IPS-15b (cell line): ENCODE data around the gene PRAC2.

ENCODE experiments used
- H3K27me3 ChIP-seq: one replicate; pipeline ENCODE4 v1.6.1; 2013; ENCODE audit warnings: low read length; ENCODE audit not compliant: control insufficient read depth, insufficient read depth
- H3K36me3 ChIP-seq: one replicate; pipeline ENCODE4 v1.6.1; 2013; ENCODE audit warnings: low read length; ENCODE audit not compliant: control insufficient read depth, insufficient read depth
- H3K4me1 ChIP-seq: one replicate; pipeline ENCODE4 v1.6.1; 2013; ENCODE audit warnings: mild to moderate bottlenecking, low read length; ENCODE audit not compliant: control insufficient read depth, insufficient read depth
- H3K4me3 ChIP-seq: one replicate; pipeline ENCODE4 v1.5.1; 2013; ENCODE audit warnings: low read depth, low read length
- H3K9ac ChIP-seq: one replicate; pipeline ENCODE4 v1.6.1; 2013; ENCODE audit warnings: low read depth, mild to moderate bottlenecking, low read length
- H3K9me3 ChIP-seq: one replicate; pipeline ENCODE4 v1.6.1; 2013; ENCODE audit warnings: mild to moderate bottlenecking, low read length; ENCODE audit not compliant: control insufficient read depth, insufficient read depth

Gene PRAC2

DNA sequence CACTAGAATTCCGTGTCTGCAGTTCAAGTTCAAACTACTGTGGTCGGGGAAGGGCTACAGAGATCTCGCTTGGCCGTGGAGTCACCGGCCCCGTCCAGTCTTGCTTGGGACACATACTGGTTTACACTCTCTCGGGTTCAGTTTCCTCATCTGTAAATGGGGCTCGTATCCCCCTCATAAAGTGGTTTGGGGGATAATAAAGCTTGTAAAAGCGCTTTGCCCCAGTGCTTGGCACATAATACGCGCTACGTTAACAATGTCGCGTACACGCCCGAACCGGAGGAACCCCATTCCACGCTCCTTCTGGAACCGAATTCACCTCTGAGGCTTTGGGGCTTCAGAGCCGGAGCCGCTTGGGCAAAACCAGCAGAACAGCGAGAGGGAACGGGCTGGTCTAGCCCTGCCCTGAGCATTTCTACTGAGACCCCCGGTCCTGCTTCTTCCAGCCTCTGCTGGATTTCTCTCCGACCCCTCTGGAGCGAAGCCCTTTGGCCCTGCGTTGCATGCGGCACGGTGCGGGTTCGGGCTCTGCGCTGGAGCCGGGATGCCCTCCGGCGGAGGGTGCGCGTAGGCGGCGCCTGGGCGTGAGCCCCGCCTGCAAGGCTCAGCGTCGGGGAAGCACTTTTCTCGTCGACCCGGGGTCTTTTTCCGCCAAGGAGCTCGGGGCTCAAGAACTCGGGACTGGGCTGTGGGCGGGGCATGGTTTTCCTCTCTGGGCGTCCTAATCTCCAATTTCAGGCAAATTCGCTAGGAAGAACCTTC, 31.7 kb downstream of the PRAC2 start:
- no peaks in the 10 kb centered on the region for H3K4me1 ChIP-seq
- no peaks in the 10 kb centered on the region for H3K36me3 ChIP-seq
- peak overlapping the region; percentile 35 for H3K4me3 ChIP-seq
- no peak overlapping the region for H3K9ac ChIP-seq
- H3K27me3 ChIP-seq, result peaks cover 98% of the 10 kb centered on the region
- H3K9me3 ChIP-seq, result no peaks in the 10 kb centered on the region

DNA sequence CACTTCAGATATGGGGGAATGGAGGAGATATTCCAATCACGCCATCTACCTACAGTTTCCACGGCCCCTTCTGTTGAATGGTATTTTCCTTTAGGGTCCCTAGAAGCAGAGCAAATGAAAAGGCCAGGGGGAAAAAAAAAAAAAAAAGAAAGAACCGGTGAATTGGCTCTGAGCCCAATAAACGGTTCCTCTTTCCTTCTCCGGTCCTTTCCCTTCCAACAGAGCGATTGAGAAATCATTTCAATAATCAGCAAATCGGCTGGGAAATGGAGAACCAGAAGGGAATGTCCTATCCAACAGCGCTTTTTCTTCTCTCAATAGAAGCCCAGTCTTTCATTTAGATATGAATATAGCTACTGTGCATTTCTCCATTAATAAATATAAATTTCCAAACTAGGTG, 32.4 kb downstream of the PRAC2 start:
- Histone ChIP-seq H3K4me1 (no peaks in the 10 kb centered on the region), H3K4me3 (peak overlapping the region; percentile 18), H3K36me3 (no peaks in the 10 kb centered on the region), H3K9me3 (no peaks in the 10 kb centered on the region), H3K27me3 (peaks cover 97% of the 10 kb centered on the region), H3K9ac (no peak overlapping the region)

DNA sequence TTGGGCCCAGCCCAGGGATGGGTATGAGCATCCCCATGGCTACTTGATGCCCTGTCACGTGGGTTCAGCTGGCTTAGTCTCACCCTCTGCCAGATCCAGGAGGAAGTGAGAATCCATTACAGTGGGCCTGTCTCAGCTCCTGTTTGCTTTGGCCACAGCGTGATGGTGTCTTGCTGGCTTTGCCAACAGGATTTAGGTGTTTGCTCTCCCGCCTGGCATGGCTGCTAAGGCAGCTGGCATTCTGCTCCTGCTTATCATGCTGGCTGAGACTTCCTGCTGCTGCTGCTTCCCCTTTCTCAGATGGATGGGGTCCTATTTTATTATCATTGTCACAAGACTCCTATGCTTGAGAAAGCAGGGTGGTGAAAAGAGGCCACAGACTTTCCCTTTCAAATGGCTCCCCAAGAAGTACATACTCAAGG, 33.9 kb downstream of the PRAC2 start:
- Histone ChIP-seq H3K36me3 (no peaks in the 10 kb centered on the region), H3K9me3 (no peaks in the 10 kb centered on the region), H3K9ac (no peak overlapping the region), H3K4me1 (no peaks in the 10 kb centered on the region), H3K27me3 (peaks cover 95% of the 10 kb centered on the region), H3K4me3 (no peak overlapping the region)

DNA sequence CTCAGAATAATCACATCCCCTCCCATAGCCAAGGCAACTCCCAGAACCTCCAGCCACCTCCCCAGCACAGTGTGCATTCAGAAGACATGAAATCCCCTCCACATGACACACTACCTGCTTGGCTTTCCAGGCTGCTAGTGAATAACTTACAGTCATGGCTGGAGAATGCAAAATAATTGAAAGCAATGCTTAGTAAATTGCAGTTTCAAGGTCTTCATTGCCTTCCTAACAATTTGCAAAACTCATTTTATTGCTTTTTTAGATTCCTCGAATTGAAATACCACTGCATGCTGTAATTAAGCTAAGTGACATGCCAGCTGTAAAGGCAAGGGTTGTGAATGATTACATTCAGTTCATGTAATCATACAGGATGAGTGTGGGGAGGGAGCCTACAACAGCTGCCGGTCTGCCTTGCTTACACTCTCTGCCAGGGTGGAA, 34.6 kb downstream of the PRAC2 start:
- Histone ChIP-seq H3K4me3 (no peak overlapping the region), H3K27me3 (peaks cover 94% of the 10 kb centered on the region), H3K4me1 (no peaks in the 10 kb centered on the region), H3K9me3 (no peaks in the 10 kb centered on the region), H3K36me3 (no peaks in the 10 kb centered on the region), H3K9ac (no peak overlapping the region)

DNA sequence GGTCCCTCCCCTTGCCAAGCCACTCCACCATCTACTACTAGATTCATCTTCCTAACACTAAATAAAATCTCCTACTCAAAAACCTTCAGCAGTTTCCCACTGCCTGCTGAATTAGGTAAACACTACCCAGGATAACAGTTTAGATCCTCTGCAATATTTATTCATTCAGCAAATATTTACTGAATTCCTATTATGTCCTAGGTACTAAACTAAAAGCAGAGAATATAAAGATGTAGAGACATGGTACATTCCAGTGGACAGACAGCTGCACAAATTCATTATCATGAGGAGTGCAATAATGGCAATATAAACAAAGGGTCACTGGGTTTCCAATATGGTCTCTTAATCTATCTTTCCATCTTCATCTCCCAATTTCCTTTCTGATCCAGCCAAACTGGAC, 36.3 kb downstream of the PRAC2 start:
- Histone ChIP-seq H3K9me3 (no peaks in the 10 kb centered on the region), H3K4me1 (no peaks in the 10 kb centered on the region), H3K4me3 (no peak overlapping the region), H3K36me3 (no peaks in the 10 kb centered on the region), H3K27me3 (peaks cover 89% of the 10 kb centered on the region), H3K9ac (no peak overlapping the region)

DNA sequence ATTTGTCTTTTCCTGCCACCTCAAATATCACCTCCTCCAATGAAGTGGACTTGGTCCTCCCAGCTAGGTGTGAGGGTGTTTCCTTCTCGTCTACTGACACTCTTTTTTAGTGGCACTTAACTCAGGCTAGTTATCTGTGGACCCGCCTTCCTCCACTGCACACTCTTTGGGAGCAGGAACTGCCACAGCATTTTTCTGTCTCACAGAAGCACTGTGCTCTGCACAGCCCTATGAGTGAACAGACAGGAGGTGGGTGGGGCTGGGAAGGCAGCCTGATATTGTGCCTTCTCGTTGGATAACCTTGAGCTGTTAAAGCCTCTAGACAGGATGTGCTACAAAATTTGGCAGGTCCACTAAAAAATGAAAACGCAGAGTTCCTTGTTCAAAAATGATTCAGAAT, 37.4 kb downstream of the PRAC2 start:
- Histone ChIP-seq H3K4me1 (no peaks in the 10 kb centered on the region), H3K9me3 (no peaks in the 10 kb centered on the region), H3K4me3 (no peak overlapping the region), H3K36me3 (no peaks in the 10 kb centered on the region), H3K9ac (no peak overlapping the region), H3K27me3 (peaks cover 87% of the 10 kb centered on the region)

DNA sequence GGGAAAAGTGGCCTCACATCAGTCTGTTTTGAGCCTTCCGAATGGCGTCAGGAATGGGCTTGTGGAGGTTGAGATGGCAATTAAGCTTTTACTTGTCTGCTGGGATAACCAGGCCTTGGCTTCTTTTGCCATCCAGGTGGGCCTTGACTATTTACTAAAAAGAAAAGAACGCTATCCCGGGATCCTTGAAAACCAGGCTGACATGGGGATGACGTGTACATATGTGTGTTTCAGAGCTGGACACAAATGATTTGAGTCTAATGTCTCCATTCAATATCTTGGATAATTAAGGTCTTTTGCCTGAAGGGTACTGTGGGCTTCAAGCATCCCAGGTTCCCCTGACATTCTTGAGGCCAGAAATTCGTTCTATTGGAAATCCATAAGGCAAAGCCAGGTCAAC, 38.1 kb downstream of the PRAC2 start:
- Histone ChIP-seq H3K9ac (no peak overlapping the region), H3K27me3 (peaks cover 82% of the 10 kb centered on the region), H3K4me3 (no peak overlapping the region), H3K36me3 (no peaks in the 10 kb centered on the region), H3K9me3 (no peaks in the 10 kb centered on the region), H3K4me1 (no peaks in the 10 kb centered on the region)

DNA sequence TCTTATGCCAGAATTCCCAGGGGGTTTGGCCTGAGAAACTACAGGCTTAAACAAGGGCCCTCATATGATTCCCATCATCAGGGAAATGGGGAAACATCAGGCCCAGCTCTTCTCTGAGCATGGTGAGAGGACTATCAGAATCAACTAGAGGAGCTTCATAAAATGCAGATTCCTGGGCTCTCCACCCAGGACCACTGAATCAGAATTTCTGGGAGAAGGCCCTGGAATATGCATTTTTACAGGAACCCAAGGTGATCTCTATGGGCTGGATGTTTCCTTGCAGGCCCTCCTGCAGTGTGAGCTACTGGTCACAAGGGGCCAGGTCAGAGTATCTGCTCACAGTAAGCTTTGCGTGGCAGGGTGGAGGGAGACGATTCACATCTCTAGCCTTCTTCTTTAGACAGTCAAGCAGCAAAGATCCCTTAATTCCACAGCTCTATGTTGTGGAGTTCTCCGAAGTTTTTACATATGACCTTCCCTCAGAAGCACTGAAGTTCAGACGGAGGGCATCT, 44.3 kb downstream of the PRAC2 start:
- Histone ChIP-seq H3K27me3 (peaks cover 35% of the 10 kb centered on the region), H3K9me3 (no peaks in the 10 kb centered on the region), H3K4me3 (no peak overlapping the region), H3K9ac (no peak overlapping the region), H3K36me3 (no peaks in the 10 kb centered on the region), H3K4me1 (no peaks in the 10 kb centered on the region)

DNA sequence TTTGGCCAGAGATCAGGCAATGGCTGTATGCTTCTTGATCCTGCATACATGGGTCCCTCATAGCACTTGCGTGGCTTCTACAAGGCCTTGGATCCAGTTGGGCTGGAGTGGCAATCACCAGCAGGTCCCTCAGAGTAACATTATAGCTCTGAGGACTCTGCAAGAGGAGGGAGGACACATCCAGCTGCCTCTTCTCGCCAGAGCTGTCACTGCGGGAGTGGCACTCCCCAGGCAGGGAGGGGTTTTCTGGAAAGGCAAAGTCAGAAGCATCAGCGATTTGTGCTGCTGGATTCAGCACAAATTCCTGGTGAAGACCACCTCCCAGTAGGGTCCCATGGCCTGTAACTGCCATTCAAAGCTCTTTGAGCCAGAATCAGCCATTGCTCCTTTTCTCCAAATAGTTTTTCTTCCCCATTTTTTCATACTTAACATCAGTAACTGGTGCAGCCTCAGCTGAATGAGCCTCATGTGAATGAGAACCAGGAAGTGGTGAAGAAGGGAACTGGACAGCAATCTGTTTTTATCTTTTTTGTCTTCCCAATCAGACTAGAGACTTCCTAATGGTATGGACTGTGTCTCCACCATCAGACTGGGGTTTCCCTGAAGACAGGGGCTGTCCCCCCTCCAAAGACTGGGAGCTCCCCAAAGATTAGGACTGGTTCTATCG, 46.2 kb downstream of the PRAC2 start:
- H3K4me1 ChIP-seq, result no peaks in the 10 kb centered on the region
- peaks cover 21% of the 10 kb centered on the region for H3K27me3 ChIP-seq
- no peaks in the 10 kb centered on the region for H3K36me3 ChIP-seq

DNA sequence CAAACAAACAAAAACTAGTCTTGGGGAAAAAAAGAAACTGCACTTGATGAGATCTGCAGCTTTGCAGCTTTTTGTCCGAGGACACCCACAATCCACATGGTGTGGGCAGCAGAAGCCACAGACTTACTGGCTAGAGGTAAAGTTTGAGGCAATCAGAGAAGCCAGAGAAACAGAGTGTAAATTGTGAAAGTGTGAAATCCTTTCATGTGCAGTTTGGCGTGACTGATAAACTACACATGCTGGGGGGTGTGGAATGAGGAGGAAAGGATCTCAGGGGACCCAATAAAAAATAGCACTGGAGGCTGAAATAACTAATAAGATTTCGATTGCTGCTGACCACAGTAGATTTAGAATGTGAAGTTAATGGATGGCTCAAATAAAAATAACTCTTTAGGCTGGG, 48.0 kb downstream of the PRAC2 start:
- H3K27me3 ChIP-seq, result peaks cover 10% of the 10 kb centered on the region
- H3K9me3 ChIP-seq, result no peaks in the 10 kb centered on the region
- H3K36me3 ChIP-seq, result no peaks in the 10 kb centered on the region
- no peaks in the 10 kb centered on the region for H3K4me1 ChIP-seq
- no peak overlapping the region for H3K4me3 ChIP-seq
- H3K9ac ChIP-seq, result no peak overlapping the region

More for the DNA sequence above, 46.2 kb downstream of the PRAC2 start:
- H3K4me3 ChIP-seq, result no peak overlapping the region
- H3K9ac ChIP-seq, result no peak overlapping the region
- no peaks in the 10 kb centered on the region for H3K9me3 ChIP-seq

DNA sequence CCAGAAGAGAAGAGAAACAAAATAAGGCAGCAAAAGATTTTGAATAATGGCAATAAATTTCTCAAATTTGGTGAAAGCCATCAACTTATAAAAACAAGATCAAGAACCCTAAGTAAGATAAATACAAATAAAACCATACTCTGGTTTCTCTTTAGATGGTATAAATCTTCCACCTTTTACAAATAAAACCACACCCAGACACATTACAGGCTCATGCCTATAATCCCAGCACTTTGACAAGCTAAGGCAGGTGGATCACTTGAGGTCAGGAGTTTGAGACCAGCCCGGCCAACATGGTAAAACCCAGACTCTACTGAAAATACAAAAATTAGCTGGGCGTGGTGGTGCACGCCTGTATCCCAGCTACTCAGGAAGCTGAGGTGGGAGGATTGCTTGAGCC, 50.3 kb downstream of the PRAC2 start:
- Histone ChIP-seq H3K4me3 (no peak overlapping the region), H3K9me3 (no peaks in the 10 kb centered on the region), H3K9ac (no peak overlapping the region), H3K27me3 (peaks cover 6% of the 10 kb centered on the region), H3K4me1 (no peaks in the 10 kb centered on the region), H3K36me3 (no peaks in the 10 kb centered on the region)
